OCI-LY1 (cell line): ENCODE data around the gene ABCC11.

Source experiments
- H2AFZ ChIP-seq: fragments of 200-600 bp; sonication (generic), shearing (Covaris generic); 2 replicates; pipeline ENCODE4 v1.6.0; 2014; ENCODE audit warnings: antibody characterized with exemption, mild to moderate bottlenecking, low read length
- H3F3A ChIP-seq: fragments of 200-600 bp; sonication (generic), shearing (Covaris generic); 2 replicates; pipeline ENCODE4 v1.6.0; 2014; ENCODE audit warnings: mild to moderate bottlenecking, antibody characterized with exemption, low read length, moderate library complexity; ENCODE audit not compliant: insufficient read depth
- H3K27ac ChIP-seq: fragments of 200-600 bp; sonication (generic); 2 replicates; pipeline ENCODE4 v1.5.1; 2014; ENCODE audit warnings: low read length, mixed run types, mild to moderate bottlenecking, low read depth; ENCODE audit not compliant: poor library complexity, severe bottlenecking
- H3K27me3 ChIP-seq: fragments of 200-600 bp; sonication (generic); 2 replicates; pipeline ENCODE4 v1.6.0; 2014; ENCODE audit warnings: antibody characterized with exemption, mild to moderate bottlenecking, low read length, moderate library complexity; ENCODE audit not compliant: insufficient read depth
- H3K36me3 ChIP-seq: fragments of 200-600 bp; sonication (generic); 2 replicates; pipeline ENCODE4 v1.6.1; 2014; ENCODE audit warnings: mild to moderate bottlenecking, antibody characterized with exemption, low read length, moderate library complexity, mixed read lengths; ENCODE audit not compliant: insufficient read depth
- H3K4me1 ChIP-seq: fragments of 200-600 bp; sonication (generic); 2 replicates; pipeline ENCODE4 v1.5.1; 2014; ENCODE audit warnings: mild to moderate bottlenecking, low read length, moderate library complexity; ENCODE audit not compliant: insufficient read depth, severe bottlenecking
- H3K4me2 ChIP-seq: fragments of 200-600 bp; sonication (generic), shearing (Covaris generic); 2 replicates; pipeline ENCODE4 v1.6.1; 2014; ENCODE audit warnings: low read length
- H3K4me3 ChIP-seq: fragments of 200-600 bp; sonication (generic); 2 replicates; pipeline ENCODE4 v1.5.1; 2014; ENCODE audit warnings: low read length, low read depth, mild to moderate bottlenecking, mixed read lengths; ENCODE audit not compliant: poor library complexity, severe bottlenecking
- H3K79me2 ChIP-seq: fragments of 200-600 bp; shearing (Covaris generic); 2 replicates; pipeline ENCODE4 v1.6.1; 2016; ENCODE audit warnings: mixed run types, low read length, mixed read lengths; ENCODE audit not compliant: insufficient read depth
- H3K9ac ChIP-seq: fragments of 200-600 bp; sonication (generic), shearing (Covaris generic); 2 replicates; pipeline ENCODE4 v1.6.1; 2014; ENCODE audit warnings: mild to moderate bottlenecking, low read length, mixed read lengths
- H3K9me2 ChIP-seq: fragments of 200-600 bp; sonication (generic), shearing (Covaris generic); 2 replicates; pipeline ENCODE4 v1.6.1; 2014; ENCODE audit warnings: low read depth, mild to moderate bottlenecking, low read length, mixed read lengths
- H3K9me3 ChIP-seq: fragments of 200-600 bp; shearing (Covaris generic); 2 replicates; pipeline ENCODE4 v1.6.1; 2014; ENCODE audit warnings: low read length, mixed read lengths
- H4K20me1 ChIP-seq: fragments of 200-600 bp; sonication (generic), shearing (Covaris generic); 2 replicates; pipeline ENCODE4 v1.6.0; 2016; ENCODE audit warnings: mild to moderate bottlenecking, low read length; ENCODE audit not compliant: insufficient read depth
- EZH2 ChIP-seq: fragments of 200-600 bp; sonication (generic), shearing (Covaris generic); IDR thresholded peaks from 2 replicates; pipeline ENCODE4 v1.8.0; 2017; ENCODE audit warnings: borderline replicate concordance, mixed run types, mild to moderate bottlenecking, antibody characterized with exemption, low read length, moderate library complexity, mixed read lengths
- TF ChIP-seq, protein P1 (sequence below): fragments of 200-600 bp; sonication (generic), shearing (Covaris generic); IDR thresholded peaks from 2 replicates; pipeline ENCODE4 v1.5.1; 2017; ENCODE audit warnings: mild to moderate bottlenecking, antibody characterized with exemption, low read length, moderate library complexity, mixed read lengths

Gene ABCC11

DNA sequence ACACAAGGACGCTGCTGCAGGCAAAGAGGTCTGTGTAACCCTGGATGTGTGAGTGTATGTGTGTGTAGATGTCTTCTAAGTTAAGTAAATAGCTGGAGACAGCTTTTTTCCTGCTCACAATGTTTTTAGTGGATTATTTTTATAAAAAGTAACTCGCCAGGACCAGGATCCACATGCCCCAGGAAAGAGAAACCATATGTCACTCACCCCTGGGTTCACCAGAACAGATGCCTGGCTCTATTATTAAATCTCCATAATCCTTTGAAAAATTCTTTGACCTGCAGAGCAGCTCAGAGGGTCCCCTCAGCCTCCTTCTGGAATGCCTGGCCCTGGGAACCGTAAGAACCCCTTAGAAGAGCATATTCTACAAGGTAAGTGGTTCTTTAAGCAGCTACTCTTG, 109.5 kb downstream of the ABCC11 start:
- Histone ChIP-seq H3K9ac (no peak overlapping the region), H2AFZ (no peak overlapping the region), H4K20me1 (no peaks in the 10 kb centered on the region), H3K4me1 (no peaks in the 10 kb centered on the region), H3F3A (no peaks in the 10 kb centered on the region), H3K27me3 (no peaks in the 10 kb centered on the region; the same call in 1 of the 2 replicates), H3K79me2 (no peaks in the 10 kb centered on the region), H3K9me3 (no peaks in the 10 kb centered on the region), H3K27ac (no peak overlapping the region), H3K4me2 (no peak overlapping the region), H3K36me3 (no peaks in the 10 kb centered on the region), H3K4me3 (no peak overlapping the region), H3K9me2 (no peaks in the 10 kb centered on the region)
- TF ChIP-seq, protein P1, sequence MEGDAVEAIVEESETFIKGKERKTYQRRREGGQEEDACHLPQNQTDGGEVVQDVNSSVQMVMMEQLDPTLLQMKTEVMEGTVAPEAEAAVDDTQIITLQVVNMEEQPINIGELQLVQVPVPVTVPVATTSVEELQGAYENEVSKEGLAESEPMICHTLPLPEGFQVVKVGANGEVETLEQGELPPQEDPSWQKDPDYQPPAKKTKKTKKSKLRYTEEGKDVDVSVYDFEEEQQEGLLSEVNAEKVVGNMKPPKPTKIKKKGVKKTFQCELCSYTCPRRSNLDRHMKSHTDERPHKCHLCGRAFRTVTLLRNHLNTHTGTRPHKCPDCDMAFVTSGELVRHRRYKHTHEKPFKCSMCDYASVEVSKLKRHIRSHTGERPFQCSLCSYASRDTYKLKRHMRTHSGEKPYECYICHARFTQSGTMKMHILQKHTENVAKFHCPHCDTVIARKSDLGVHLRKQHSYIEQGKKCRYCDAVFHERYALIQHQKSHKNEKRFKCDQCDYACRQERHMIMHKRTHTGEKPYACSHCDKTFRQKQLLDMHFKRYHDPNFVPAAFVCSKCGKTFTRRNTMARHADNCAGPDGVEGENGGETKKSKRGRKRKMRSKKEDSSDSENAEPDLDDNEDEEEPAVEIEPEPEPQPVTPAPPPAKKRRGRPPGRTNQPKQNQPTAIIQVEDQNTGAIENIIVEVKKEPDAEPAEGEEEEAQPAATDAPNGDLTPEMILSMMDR: no peak
- TF ChIP-seq EZH2: no peak

DNA sequence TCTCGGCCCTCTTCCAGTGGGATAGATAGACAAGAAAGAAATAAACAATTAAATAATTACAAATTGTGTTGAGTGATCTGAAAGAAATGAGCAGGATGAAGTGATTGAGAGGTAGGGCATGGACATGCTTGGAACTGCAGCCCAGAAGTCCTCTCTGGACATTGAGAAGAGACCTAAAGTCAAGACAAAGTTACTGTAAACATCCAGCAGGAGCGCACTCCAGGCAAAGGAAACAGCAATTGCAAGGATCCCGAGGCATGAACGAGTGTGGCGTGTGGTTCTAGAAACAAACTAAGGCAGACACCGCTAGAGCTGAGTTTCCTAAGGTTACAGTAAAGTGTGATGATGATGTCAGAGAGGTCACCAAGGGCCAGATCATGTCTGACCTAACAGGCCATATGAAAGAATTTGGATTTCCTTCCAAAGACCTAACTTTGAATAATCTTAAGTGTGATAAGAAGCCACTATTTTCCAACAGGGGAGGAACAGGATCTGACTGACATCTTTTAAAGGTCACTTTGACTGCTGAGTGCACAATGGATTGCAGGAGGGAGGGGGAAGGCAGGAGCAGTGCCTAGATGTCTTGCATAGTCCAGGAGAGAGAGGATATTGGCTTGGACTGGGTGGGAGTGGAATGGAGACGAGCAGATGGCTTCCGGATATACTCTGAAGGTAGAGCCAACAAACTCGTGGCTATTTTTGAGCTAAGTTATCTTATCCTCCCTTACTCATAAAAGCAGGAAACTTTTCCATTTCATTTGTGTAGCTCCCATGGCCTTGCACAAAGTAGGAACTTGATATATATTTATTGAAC, 110.6 kb downstream of the ABCC11 start:
- H3K4me3 ChIP-seq: no peak overlapping the region
- no peaks in the 10 kb centered on the region for H3F3A ChIP-seq
- H2AFZ ChIP-seq: no peak overlapping the region

DNA sequence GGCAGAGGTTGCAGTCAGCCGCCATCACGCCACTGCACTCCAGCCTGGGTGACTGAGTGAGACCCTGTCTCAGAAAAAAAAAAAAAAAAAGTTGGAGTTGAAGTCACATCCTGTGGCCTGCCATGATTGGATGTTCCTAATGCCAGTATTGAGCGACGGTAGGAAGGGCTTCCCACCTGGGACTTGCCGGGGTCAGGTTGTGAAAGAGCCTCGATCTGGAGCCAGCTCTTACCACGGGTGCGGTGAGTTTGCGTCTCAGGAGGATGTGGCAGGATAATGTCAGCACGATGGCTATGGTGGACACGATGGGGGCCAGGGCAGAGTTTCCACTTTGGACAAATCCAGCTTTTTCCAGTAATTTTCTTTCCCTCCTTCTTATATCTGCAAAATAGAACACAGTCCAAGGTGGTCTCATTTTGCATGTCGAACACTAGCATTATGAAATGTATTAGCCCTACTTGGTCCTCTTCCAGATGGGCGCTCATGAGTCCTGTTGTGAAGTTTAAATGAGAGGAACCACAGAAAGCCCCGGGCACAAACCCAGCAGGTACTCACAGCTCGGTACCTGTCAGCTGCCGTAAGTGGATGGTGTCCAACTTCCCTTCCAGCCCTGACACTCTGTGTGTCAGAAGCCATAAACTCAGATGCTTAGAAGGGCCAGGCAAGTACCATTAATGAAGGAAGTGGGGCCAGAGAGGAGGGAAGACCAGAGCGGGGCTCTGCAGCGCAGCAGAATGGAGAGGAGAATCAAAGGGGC, 113.7 kb downstream of the ABCC11 start:
- Histone ChIP-seq H3K4me3 (no peak overlapping the region), H3K9me3 (no peaks in the 10 kb centered on the region), H3F3A (no peaks in the 10 kb centered on the region), H3K4me2 (no peak overlapping the region), H3K9me2 (no peaks in the 10 kb centered on the region), H3K36me3 (no peaks in the 10 kb centered on the region), H3K27me3 (no peaks in the 10 kb centered on the region), H4K20me1 (no peaks in the 10 kb centered on the region), H3K79me2 (no peaks in the 10 kb centered on the region), H2AFZ (no peak overlapping the region), H3K4me1 (no peaks in the 10 kb centered on the region), H3K27ac (no peak overlapping the region), H3K9ac (no peak overlapping the region)
- TF ChIP-seq EZH2: no peak
- TF ChIP-seq, protein P1: no peak

More for the DNA sequence above, 110.6 kb downstream of the ABCC11 start:
- TF ChIP-seq EZH2: no peak
- TF ChIP-seq, protein P1: no peak
- Histone ChIP-seq H3K27ac (no peak overlapping the region), H3K9ac (no peak overlapping the region), H3K9me2 (no peaks in the 10 kb centered on the region), H3K4me1 (no peaks in the 10 kb centered on the region), H3K27me3 (no peaks in the 10 kb centered on the region), H3K9me3 (no peaks in the 10 kb centered on the region), H3K36me3 (no peaks in the 10 kb centered on the region), H3K79me2 (no peaks in the 10 kb centered on the region), H3K4me2 (no peak overlapping the region), H4K20me1 (no peaks in the 10 kb centered on the region)
